Measurements from ENCODE around the gene KANK4.
"Not testable (repeated sequence)": the region's sequence is repeated elsewhere in the genome, so short reads cannot be mapped to it uniquely, and the experiment has no call there.

Gene KANK4

GRCh38 chr1:62222321-62222720 lies 96.9 kb downstream of the KANK4 start:
- H3K4me2 ChIP-seq (ENCODE audit: low read depth, low read length, poor library complexity, severe bottlenecking), result no peak overlapping the region
- no peak for TF ChIP-seq CTCF (IDR thresholded peaks at IDR 0.05; ENCODE audit: insufficient read depth, low read length, poor library complexity, severe bottlenecking)
- TF ChIP-seq EZH2phosphoT487 (conservative IDR thresholded peaks at IDR 0.05; ENCODE audit: low read length), result no peak
- no peaks in the 10 kb centered on the region for H3F3A ChIP-seq (ENCODE audit: insufficient read depth)
- no peaks in the 10 kb centered on the region for H3K9me2 ChIP-seq (replicated peaks; ENCODE audit: insufficient read depth, low read length)
- H3K9me3 ChIP-seq (ENCODE audit: insufficient read depth, low read length), result no peaks in the 10 kb centered on the region
- H3K79me2 ChIP-seq (ENCODE audit: insufficient read depth, low read length), result no peaks in the 10 kb centered on the region
- H3K27ac ChIP-seq (ENCODE audit: low read depth, low read length), result no peak overlapping the region
- no peak overlapping the region for H2AFZ ChIP-seq (ENCODE audit: low read depth, low read length, severe bottlenecking)
- H3K4me3 ChIP-seq (ENCODE audit: insufficient read depth, low read length, poor library complexity, severe bottlenecking), result no peak overlapping the region
- no peaks in the 10 kb centered on the region for H3K36me3 ChIP-seq (ENCODE audit: low read length)
- H3K27me3 ChIP-seq (ENCODE audit: low read length), result no peaks in the 10 kb centered on the region
- no peaks in the 10 kb centered on the region for H4K20me1 ChIP-seq (ENCODE audit: low read depth, low read length)
- no peak overlapping the region for H3K9ac ChIP-seq (ENCODE audit: low read length)

GRCh38 chr1:62221171-62221570 lies 98.1 kb downstream of the KANK4 start:
- Histone ChIP-seq H3K4me3 (ENCODE audit: insufficient read depth, low read length, poor library complexity, severe bottlenecking) (no peak overlapping the region), H3K9me3 (ENCODE audit: insufficient read depth, low read length) (no peaks in the 10 kb centered on the region), H3K36me3 (ENCODE audit: low read length) (no peaks in the 10 kb centered on the region), H2AFZ (ENCODE audit: low read depth, low read length, severe bottlenecking) (no peak overlapping the region), H3K4me2 (ENCODE audit: low read depth, low read length, poor library complexity, severe bottlenecking) (no peak overlapping the region), H3K9me2 (replicated peaks; ENCODE audit: insufficient read depth, low read length) (no peaks in the 10 kb centered on the region), H3K79me2 (ENCODE audit: insufficient read depth, low read length) (no peaks in the 10 kb centered on the region), H3K9ac (ENCODE audit: low read length) (no peak overlapping the region), H3K27me3 (ENCODE audit: low read length) (no peaks in the 10 kb centered on the region), H3K27ac (ENCODE audit: low read depth, low read length) (no peak overlapping the region), H4K20me1 (ENCODE audit: low read depth, low read length) (no peaks in the 10 kb centered on the region), H3F3A (ENCODE audit: insufficient read depth) (no peaks in the 10 kb centered on the region)
- TF ChIP-seq CTCF (IDR thresholded peaks at IDR 0.05; ENCODE audit: insufficient read depth, low read length, poor library complexity, severe bottlenecking), result no peak
- no peak for TF ChIP-seq EZH2phosphoT487 (conservative IDR thresholded peaks at IDR 0.05; ENCODE audit: low read length)

- not testable (repeated sequence) for H3K9me2 ChIP-seq (replicated peaks; ENCODE audit: insufficient read depth, low read length)
Measured at GRCh38 chr1:62220456-62220855, 98.8 kb downstream of the KANK4 start.

GRCh38 chr1:62218604-62219003 lies 100.6 kb downstream of the KANK4 start:
- Histone ChIP-seq H3K27me3 (ENCODE audit: low read length) (no peaks in the 10 kb centered on the region), H2AFZ (ENCODE audit: low read depth, low read length, severe bottlenecking) (no peak overlapping the region), H4K20me1 (ENCODE audit: low read depth, low read length) (no peaks in the 10 kb centered on the region), H3K36me3 (ENCODE audit: low read length) (no peaks in the 10 kb centered on the region), H3K4me2 (ENCODE audit: low read depth, low read length, poor library complexity, severe bottlenecking) (no peak overlapping the region), H3K4me3 (ENCODE audit: insufficient read depth, low read length, poor library complexity, severe bottlenecking) (no peak overlapping the region), H3K9me2 (replicated peaks; ENCODE audit: insufficient read depth, low read length) (no peaks in the 10 kb centered on the region), H3K9me3 (ENCODE audit: insufficient read depth, low read length) (no peaks in the 10 kb centered on the region), H3K79me2 (ENCODE audit: insufficient read depth, low read length) (no peaks in the 10 kb centered on the region), H3K27ac (ENCODE audit: low read depth, low read length) (no peak overlapping the region), H3K9ac (ENCODE audit: low read length) (no peak overlapping the region), H3F3A (ENCODE audit: insufficient read depth) (no peaks in the 10 kb centered on the region)
- no peak for TF ChIP-seq EZH2phosphoT487 (conservative IDR thresholded peaks at IDR 0.05; ENCODE audit: low read length)
- no peak for TF ChIP-seq CTCF (IDR thresholded peaks at IDR 0.05; ENCODE audit: insufficient read depth, low read length, poor library complexity, severe bottlenecking)

More at GRCh38 chr1:62220456-62220855, 98.8 kb downstream of the KANK4 start:
- not testable (repeated sequence) for H2AFZ ChIP-seq (ENCODE audit: low read depth, low read length, severe bottlenecking); H3K4me2 ChIP-seq (ENCODE audit: low read depth, low read length, poor library complexity, severe bottlenecking); H3K36me3 ChIP-seq (ENCODE audit: low read length); H3K4me3 ChIP-seq (ENCODE audit: insufficient read depth, low read length, poor library complexity, severe bottlenecking); H3K27ac ChIP-seq (ENCODE audit: low read depth, low read length); H3K79me2 ChIP-seq (ENCODE audit: insufficient read depth, low read length); H3K9ac ChIP-seq (ENCODE audit: low read length); H3K9me3 ChIP-seq (ENCODE audit: insufficient read depth, low read length); H4K20me1 ChIP-seq (ENCODE audit: low read depth, low read length); H3F3A ChIP-seq (ENCODE audit: insufficient read depth); H3K27me3 ChIP-seq (ENCODE audit: low read length)

All from SU-DHL-6 (cell line).